Activated naive CD8-positive, alpha-beta T cell treated with anti-CD3 and anti-CD28 coated beads, Interleukin-2, amount 10 ng/mL, durations not matched to agents 7 days and 5 days (primary cell): ENCODE results near the gene AIG1. TPM values are rescaled to one million over a fixed set of nuclear protein-coding genes. Genes with fewer than 3 reads are reported as not detected.

Experiments
- ATAC-seq: fragments of 150-1000 bp; cut with Tn5 transposase; one replicate; pipeline ENCODE4 v1.10.0; 2021; ENCODE audit warnings: low read depth, moderate library complexity
- POLR2A ChIA-PET: fragments of 350-600 bp; sonication (Branson Sonifier 250); formaldehyde crosslinking; loops from one replicate; lab custom pipeline; 2021; ENCODE audit warnings: antibody characterized with exemption; lab: Charles Lee
- DNase-seq: peaks from one replicate; pipeline ENCODE4 v3.0.0; 2021
- H3K27ac Mint-ChIP-seq: one replicate; pipeline ENCODE4 v1.8.0; 2022; ENCODE audit warnings: mild to moderate bottlenecking, mixed read lengths
- H3K27me3 Mint-ChIP-seq: one replicate; pipeline ENCODE4 v1.8.0; 2022; ENCODE audit warnings: mild to moderate bottlenecking, moderate library complexity, mixed read lengths
- H3K36me3 Mint-ChIP-seq: one replicate; pipeline ENCODE4 v1.8.0; 2021; ENCODE audit warnings: mild to moderate bottlenecking, mixed read lengths
- H3K4me1 Mint-ChIP-seq: one replicate; pipeline ENCODE4 v1.8.0; 2021; ENCODE audit warnings: mixed read lengths
- H3K4me3 Mint-ChIP-seq: one replicate; pipeline ENCODE4 v1.8.0; 2022; ENCODE audit warnings: mild to moderate bottlenecking, moderate library complexity, mixed read lengths
- H3K9me3 Mint-ChIP-seq: one replicate; pipeline ENCODE4 v1.8.0; 2021; ENCODE audit warnings: mixed read lengths
- total RNA-seq, 2 experiments: library from RNA; stranded (reverse); gene quantifications; one replicate each; pipeline ENCODE4 v1.2.3, GENCODE V29; 2021

Gene AIG1
- total RNA-seq, 2 experiments from 2014 or later: 14.2 to 14.6 TPM

DNA sequence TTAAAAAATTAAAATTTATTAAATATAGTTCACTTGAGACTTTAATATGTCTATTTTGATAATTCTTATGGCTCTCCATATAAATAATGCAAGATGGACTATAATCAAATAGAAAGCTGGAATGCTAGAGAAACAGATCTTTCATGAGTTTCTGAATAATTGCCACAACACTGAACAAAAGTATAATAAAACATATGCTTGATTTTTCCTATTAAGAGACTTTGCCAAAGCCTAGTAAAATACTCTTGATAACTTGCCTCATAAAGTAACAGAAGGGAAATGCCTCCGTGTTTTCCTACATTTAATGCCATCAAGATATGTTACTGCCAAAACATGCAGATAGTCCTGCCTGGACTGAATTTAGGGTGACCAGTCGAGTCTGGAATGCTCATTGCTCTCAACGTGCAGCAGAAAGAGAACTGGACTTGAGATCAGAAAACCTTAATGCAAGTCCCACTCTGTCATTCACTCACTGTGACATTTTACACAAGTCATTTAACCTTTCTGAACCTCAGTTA is 153.2 kb downstream of the AIG1 start:
- no peak overlapping the region for H3K27ac Mint-ChIP-seq
- POLR2A ChIA-PET: interaction anchor here (0.7 kb wide), 1 partner anchor 665 kb away, joined by 6 read pairs; no protein-coding TSS in a partner anchor
- no peaks in the 10 kb centered on the region for H3K27me3 Mint-ChIP-seq
- H3K9me3 Mint-ChIP-seq: peaks cover 11% of the 10 kb centered on the region
- peaks cover 4% of the 10 kb centered on the region for H3K4me1 Mint-ChIP-seq
- H3K4me3 Mint-ChIP-seq: no peak overlapping the region
- ATAC-seq (no peak), DNase-seq (no peak)
- H3K36me3 Mint-ChIP-seq: peaks cover 3% of the 10 kb centered on the region

DNA sequence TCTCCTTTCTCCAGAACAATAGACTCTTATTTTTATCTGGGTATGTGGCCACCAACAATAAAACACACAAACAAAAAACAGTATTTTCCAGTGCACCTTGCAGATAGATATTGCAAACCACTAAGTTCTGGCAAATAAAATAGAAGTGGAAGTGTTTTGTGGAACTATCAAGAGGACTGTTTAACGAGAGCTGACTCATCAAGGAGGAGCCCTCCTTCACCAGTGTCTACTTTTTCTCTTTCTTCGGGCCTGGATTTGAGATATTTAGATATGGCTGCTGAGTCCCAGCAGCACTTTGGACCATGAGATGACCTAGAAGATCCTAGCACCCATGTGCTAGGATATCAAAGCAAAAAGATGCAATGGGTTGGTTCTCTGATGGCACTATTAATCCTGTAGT is 154.7 kb downstream of the AIG1 start:
- POLR2A ChIA-PET: no interaction called here
- Mint-ChIP-seq H3K9me3 (peaks cover 4% of the 10 kb centered on the region), H3K4me3 (no peak overlapping the region), H3K27ac (no peak overlapping the region), H3K27me3 (no peaks in the 10 kb centered on the region), H3K36me3 (no peaks in the 10 kb centered on the region), H3K4me1 (peaks cover 2% of the 10 kb centered on the region)
- ATAC-seq (no peak), DNase-seq (no peak)

DNA sequence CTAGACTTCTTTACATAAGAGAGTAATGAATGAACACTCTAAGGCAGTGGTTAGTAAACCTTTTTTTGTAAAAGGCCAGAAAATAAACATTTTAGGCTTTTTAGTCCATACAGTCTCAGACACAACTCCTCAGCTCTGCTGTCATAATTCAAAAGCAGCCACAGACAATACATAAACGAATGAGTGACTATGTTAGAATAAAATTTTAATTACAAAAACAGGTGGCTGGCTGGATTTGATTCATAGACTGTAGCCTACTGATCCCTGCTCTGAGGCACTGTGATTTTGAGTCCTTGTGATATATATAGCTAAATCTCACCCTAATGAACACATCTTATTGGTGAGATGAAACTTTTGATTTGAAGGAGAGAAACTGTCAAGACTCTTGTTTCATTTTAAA is 155.1 kb downstream of the AIG1 start:
- no peak for ATAC-seq

DNA sequence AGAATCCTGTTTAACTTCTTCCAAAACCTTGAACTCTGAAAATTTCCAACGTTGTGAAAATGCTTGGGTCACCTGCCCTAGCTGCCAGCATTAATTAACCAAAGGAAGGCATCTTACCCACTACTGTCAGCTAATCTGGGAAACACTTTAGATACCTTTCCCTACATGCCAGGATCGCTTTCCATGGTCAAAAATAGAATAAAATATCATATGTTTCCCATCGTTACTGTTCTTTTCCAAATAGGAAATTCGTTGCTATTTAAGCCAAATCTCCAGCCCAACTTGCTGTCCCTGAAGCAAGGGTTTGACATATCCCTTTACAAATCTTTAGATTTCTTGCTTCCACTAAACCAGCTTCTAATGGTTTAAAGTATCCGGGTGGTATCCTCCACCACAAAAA is 157.5 kb downstream of the AIG1 start:
- ATAC-seq: no peak
- POLR2A ChIA-PET: no interaction called here
- Mint-ChIP-seq H3K27me3 (no peaks in the 10 kb centered on the region), H3K27ac (no peak overlapping the region), H3K36me3 (no peaks in the 10 kb centered on the region), H3K4me3 (no peak overlapping the region), H3K9me3 (no peaks in the 10 kb centered on the region), H3K4me1 (no peaks in the 10 kb centered on the region)
- no peak for DNase-seq

More for the DNA sequence above, 155.1 kb downstream of the AIG1 start:
- H3K36me3 Mint-ChIP-seq: no peaks in the 10 kb centered on the region
- no peak overlapping the region for H3K27ac Mint-ChIP-seq
- H3K4me3 Mint-ChIP-seq: no peak overlapping the region
- DNase-seq: no peak
- no peaks in the 10 kb centered on the region for H3K4me1 Mint-ChIP-seq
- POLR2A ChIA-PET: no interaction called here
- H3K9me3 Mint-ChIP-seq: peaks cover 2% of the 10 kb centered on the region
- no peaks in the 10 kb centered on the region for H3K27me3 Mint-ChIP-seq

DNA sequence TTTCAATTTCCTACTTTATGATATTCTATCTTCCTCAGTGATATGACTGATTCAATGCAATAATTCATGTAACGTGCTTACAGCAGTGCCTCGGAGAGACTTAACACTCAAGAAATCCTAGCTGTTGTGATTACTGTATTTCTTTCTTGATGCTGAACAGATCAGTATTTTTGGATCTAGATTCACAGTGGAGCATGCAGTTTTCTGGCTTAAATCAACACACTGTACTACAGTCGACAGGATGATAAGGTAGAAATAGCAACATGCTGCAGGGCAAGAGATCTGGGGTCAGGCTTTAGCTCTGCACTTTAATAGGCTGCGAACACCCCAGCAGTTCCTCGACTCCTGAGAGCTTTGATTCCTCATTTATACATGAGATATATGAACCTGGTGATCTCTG is 161.0 kb downstream of the AIG1 start:
- ATAC-seq: no peak
- no peaks in the 10 kb centered on the region for H3K4me1 Mint-ChIP-seq
- POLR2A ChIA-PET: no interaction called here
- no peak for DNase-seq
- no peak overlapping the region for H3K4me3 Mint-ChIP-seq
- H3K36me3 Mint-ChIP-seq: peaks cover 2% of the 10 kb centered on the region
- no peaks in the 10 kb centered on the region for H3K9me3 Mint-ChIP-seq
- no peak overlapping the region for H3K27ac Mint-ChIP-seq
- no peaks in the 10 kb centered on the region for H3K27me3 Mint-ChIP-seq

DNA sequence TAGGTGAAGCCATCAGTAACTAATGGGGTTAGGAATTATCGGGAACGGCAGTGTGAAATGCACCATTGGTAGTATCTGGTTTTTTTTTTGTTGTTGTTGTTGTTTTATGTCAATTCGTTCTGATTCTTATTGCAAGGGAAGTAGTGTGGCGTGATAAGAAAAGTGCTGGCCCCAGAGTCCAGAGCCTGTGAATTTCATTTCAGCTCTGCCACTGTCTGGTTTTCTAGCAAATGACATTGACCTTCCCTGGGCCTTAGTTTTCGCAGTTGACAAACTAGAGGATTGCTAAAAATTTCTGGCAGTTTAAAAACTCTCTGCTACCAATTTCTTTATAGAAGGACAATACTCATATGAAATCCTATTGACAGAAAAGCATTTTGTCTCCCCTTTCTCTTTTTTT is 161.6 kb downstream of the AIG1 start:
- H3K27ac Mint-ChIP-seq: no peak overlapping the region
- POLR2A ChIA-PET: no interaction called here
- H3K27me3 Mint-ChIP-seq: no peaks in the 10 kb centered on the region
- H3K36me3 Mint-ChIP-seq: peaks cover 2% of the 10 kb centered on the region
- ATAC-seq: no peak
- no peaks in the 10 kb centered on the region for H3K4me1 Mint-ChIP-seq
- no peaks in the 10 kb centered on the region for H3K9me3 Mint-ChIP-seq
- DNase-seq: no peak
- no peak overlapping the region for H3K4me3 Mint-ChIP-seq

DNA sequence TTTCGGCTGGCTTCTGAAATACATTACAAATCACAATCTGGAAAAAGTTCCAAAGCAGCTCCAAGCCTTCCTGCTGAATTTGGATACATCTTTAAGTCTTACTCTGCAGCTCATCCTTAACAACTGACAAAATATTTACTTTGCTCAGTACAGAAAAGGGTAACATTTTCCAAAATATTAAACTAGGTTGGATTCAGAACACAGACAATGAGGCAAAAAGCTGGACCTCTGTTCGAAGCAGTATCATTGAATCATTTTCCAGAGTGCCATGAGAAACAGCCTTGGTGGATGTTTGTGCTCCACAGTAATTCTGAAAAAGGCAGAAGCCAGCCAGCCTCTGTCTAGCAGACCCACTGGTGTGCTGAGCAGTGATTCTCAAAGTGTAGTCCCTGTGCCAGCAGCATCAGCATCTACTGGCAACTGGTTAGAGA is 162.1 kb downstream of the AIG1 start:
- H3K36me3 Mint-ChIP-seq: peaks cover 2% of the 10 kb centered on the region
- ATAC-seq (no peak), DNase-seq (no peak)
- H3K27me3 Mint-ChIP-seq: no peaks in the 10 kb centered on the region
- H3K9me3 Mint-ChIP-seq: peaks cover 1% of the 10 kb centered on the region
- no peaks in the 10 kb centered on the region for H3K4me1 Mint-ChIP-seq
- POLR2A ChIA-PET: no interaction called here
- no peak overlapping the region for H3K27ac Mint-ChIP-seq
- no peak overlapping the region for H3K4me3 Mint-ChIP-seq

DNA sequence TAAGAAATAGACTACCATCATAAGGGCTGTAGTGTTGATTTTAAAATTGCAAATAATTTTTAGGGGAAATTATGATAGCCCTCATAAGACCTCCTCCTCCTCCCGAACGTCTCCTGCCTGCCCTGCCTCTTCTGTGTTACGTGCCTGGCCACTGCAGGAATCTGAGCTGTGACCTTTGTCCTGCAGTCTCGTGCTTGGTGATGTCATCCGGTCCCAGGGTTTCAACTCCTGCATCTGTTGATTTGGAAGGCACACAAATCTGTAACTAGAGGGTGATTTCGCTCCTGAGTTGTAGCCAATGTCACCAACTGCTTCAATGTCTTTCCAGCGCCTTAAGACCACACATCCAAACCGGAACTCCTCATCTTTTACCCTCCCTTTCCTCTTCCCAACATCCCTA is 163.2 kb downstream of the AIG1 start:
- Mint-ChIP-seq H3K4me3 (no peak overlapping the region), H3K27me3 (no peaks in the 10 kb centered on the region), H3K27ac (no peak overlapping the region), H3K4me1 (no peaks in the 10 kb centered on the region), H3K9me3 (peaks cover 1% of the 10 kb centered on the region), H3K36me3 (peaks cover 8% of the 10 kb centered on the region)
- ATAC-seq: no peak
- no peak for DNase-seq
- POLR2A ChIA-PET: no interaction called here

DNA sequence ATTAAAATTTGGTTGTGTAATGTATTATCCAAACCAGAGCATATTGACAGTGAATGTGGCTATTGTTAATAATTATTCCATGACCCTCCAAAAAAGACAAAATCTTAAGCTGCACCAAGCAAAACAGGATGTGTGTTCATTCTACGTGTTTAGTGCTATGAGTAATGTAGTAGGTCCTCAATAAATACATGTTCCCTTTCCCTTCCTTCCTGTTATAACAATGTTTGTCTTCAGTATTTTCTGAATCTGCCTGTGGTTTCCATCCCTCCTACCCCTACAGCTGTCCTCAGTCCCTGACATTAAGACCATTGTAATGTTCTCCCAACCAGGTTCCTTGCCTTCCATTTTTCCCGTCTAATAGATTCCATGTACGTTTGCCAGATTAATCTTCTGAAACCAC is 163.8 kb downstream of the AIG1 start:
- H3K27me3 Mint-ChIP-seq: no peaks in the 10 kb centered on the region
- no peak overlapping the region for H3K27ac Mint-ChIP-seq
- peaks cover 8% of the 10 kb centered on the region for H3K36me3 Mint-ChIP-seq
- H3K4me1 Mint-ChIP-seq: no peaks in the 10 kb centered on the region
- DNase-seq: no peak
- H3K9me3 Mint-ChIP-seq: peaks cover 1% of the 10 kb centered on the region
- POLR2A ChIA-PET: no interaction called here
- no peak overlapping the region for H3K4me3 Mint-ChIP-seq
- no peak for ATAC-seq

DNA sequence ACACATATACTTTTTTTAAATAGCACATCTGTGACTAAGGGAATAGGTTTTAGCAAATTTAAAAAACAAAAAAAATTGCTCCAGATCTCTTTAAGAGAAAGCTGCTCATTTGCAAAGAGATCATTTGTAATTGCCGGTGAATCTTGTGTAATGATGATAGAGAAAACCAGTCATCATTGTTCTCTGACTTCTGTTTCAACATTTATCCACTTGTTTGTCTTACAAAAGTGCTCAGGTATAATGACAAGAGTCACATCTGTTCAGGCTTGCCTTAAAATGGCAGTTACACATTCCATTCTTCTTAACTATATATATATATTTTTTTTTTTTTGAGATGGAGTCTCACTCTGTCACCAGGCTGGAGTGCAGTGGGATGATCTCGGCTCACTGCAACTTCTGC is 165.2 kb downstream of the AIG1 start:
- POLR2A ChIA-PET: no interaction called here
- peaks cover 1% of the 10 kb centered on the region for H3K9me3 Mint-ChIP-seq
- no peaks in the 10 kb centered on the region for H3K27me3 Mint-ChIP-seq
- no peaks in the 10 kb centered on the region for H3K4me1 Mint-ChIP-seq
- no peak overlapping the region for H3K4me3 Mint-ChIP-seq
- H3K27ac Mint-ChIP-seq: no peak overlapping the region
- H3K36me3 Mint-ChIP-seq: peaks cover 8% of the 10 kb centered on the region
- ATAC-seq: no peak
- DNase-seq: no peak

DNA sequence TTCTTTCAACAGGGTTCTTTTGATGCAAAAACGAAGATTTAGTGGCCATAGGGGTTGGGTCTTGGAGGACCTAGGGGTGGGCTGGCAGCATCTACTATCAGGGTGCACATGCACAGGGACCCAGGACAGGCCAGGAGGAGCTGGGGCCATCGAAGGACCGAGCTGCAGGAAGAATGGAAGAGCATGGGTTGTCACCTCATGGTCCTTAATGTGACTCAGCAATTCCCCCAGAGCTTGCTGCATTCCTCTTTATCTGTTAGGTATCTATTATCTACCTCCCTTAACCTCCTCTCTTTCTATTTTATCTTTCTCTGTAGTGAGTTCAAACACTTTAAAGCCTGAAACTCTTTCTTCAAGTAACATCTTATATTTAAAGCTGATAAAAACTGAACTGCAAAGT is 167.0 kb downstream of the AIG1 start:
- H3K27ac Mint-ChIP-seq: no peak overlapping the region
- POLR2A ChIA-PET: no interaction called here
- H3K4me3 Mint-ChIP-seq: no peak overlapping the region
- DNase-seq: no peak
- H3K27me3 Mint-ChIP-seq: no peaks in the 10 kb centered on the region
- H3K36me3 Mint-ChIP-seq: peaks cover 8% of the 10 kb centered on the region
- no peak for ATAC-seq
- no peaks in the 10 kb centered on the region for H3K4me1 Mint-ChIP-seq
- H3K9me3 Mint-ChIP-seq: peaks cover 1% of the 10 kb centered on the region

DNA sequence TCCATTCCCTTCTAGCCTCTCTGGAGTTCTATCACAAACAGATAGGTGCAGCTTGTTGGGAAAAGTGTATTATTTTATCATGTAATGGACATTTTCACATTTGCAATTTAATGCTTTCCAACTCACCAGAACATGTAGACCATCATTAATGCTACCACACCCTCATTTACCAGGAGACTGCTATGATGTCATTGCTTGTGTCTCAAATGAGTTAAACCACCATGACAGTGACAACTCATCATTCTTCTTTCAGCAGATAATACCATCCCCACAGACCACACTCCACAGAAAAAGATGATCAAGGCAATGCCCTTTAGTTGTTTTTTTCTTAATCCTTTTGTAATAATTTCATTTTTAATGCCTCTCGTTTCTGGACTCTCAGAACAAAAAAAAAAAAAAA is 168.7 kb downstream of the AIG1 start:
- ATAC-seq (no peak), DNase-seq (no peak)
- POLR2A ChIA-PET: no interaction called here
- peaks cover 8% of the 10 kb centered on the region for H3K36me3 Mint-ChIP-seq
- H3K27ac Mint-ChIP-seq: no peak overlapping the region
- no peaks in the 10 kb centered on the region for H3K4me1 Mint-ChIP-seq
- H3K4me3 Mint-ChIP-seq: no peak overlapping the region
- no peaks in the 10 kb centered on the region for H3K27me3 Mint-ChIP-seq
- H3K9me3 Mint-ChIP-seq: peaks cover 1% of the 10 kb centered on the region

DNA sequence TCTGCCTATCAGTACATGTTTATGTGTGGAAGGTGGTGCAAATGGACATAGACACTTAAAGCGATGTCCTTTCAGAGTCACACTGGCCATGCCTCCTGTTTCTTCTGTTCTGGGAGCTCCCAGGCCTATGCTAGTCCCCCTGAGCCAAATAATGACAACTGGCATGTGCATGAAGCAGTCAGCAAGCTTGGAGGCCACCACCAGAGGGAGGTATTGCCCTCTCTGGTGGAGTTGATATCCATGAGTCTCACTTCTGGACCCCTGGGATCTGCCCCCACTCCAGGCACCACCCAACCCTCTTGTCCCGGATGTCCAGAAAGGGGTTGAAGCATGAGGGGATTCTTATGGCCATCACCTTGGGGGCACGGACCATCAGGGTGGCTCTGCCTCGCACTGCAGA is 172.2 kb downstream of the AIG1 start:
- ATAC-seq (no peak), DNase-seq (no peak)
- no peak overlapping the region for H3K27ac Mint-ChIP-seq
- no peaks in the 10 kb centered on the region for H3K27me3 Mint-ChIP-seq
- H3K9me3 Mint-ChIP-seq: no peaks in the 10 kb centered on the region
- H3K36me3 Mint-ChIP-seq: peaks cover 7% of the 10 kb centered on the region
- no peaks in the 10 kb centered on the region for H3K4me1 Mint-ChIP-seq
- no peak overlapping the region for H3K4me3 Mint-ChIP-seq
- POLR2A ChIA-PET: interaction anchor here (1.0 kb wide), 1 partner anchor 218 kb away, joined by 3 read pairs; the partner anchor contains the start of genes ADAT2 and PEX3

DNA sequence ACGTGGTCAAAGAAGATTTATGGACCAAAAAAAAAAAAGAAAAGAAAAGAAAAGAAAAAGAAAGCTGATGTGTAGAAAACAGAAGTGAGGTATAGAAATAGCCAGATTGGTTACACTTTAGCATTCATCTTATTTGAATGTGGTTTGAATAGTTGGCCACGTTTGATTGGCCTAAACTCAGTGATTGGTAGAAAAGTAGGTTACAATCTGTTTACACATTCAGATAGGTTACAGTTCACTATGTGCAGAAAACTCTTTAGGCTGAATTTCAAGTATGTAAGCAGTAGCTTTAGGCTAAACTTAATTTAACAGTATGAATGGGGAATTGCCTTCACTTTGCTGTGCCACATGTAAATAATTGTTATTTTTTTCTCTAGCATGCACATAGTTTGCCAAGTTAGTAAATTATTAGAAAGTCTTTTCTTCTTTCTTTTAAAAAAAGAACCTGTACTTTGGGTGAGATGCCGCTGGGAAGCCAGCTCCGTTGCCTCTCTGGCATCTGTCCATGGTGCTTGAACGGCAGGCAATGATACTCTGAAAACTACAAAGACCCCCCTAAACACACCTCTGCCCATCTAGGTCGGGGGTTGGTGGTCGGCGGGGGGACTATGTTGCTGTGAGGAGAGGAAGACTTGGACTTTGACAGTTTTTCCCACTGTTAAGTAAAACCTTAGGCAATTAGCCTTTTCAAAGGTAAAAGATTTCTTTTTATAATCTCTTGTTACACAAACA is 173.0 kb downstream of the AIG1 start:
- Mint-ChIP-seq H3K4me1 (no peaks in the 10 kb centered on the region), H3K9me3 (no peaks in the 10 kb centered on the region), H3K36me3 (peaks cover 2% of the 10 kb centered on the region), H3K27ac (no peak overlapping the region), H3K27me3 (no peaks in the 10 kb centered on the region), H3K4me3 (no peak overlapping the region)
- POLR2A ChIA-PET: no interaction called here
- ATAC-seq: no peak
- no peak for DNase-seq
